Omental fat pad (tissue), 4 donors: ENCODE measurements around the gene UPP1. TPM values are rescaled to one million over a fixed set of nuclear protein-coding genes. Genes with fewer than 3 reads are reported as not detected.
"Not testable (repeated sequence)": the region's sequence is repeated elsewhere in the genome, so short reads cannot be mapped to it uniquely, and the experiment has no call there.

Source experiments
- ATAC-seq: fragments of 150-250 bp; one replicate; pipeline ENCODE4 v1.9.1; 2016; ENCODE audit warnings: mild to moderate bottlenecking, moderate library complexity; ENCODE audit not compliant: low FRiP score
- DNase-seq: peaks from one replicate; pipeline ENCODE4 v3.0.0-alpha.2; 2019; ENCODE audit warnings: low spot score
- total RNA-seq, 4 donors: library from RNA; depleted of rRNA; stranded (reverse); fragments of >200 nt; gene quantifications; one replicate each; pipeline ENCODE4 v1.1.0, GENCODE V29; 2016
- TF ChIP-seq, protein P1 (sequence below), 3 donors: fragments of 450-650 bp; IDR thresholded peaks; one replicate each; pipeline ENCODE4 v1.5.1; 2016 to 2017; ENCODE audit warnings: antibody characterized with exemption in 3 of 3, mild to moderate bottlenecking in 3 of 3, moderate library complexity in 2 of 3

Gene UPP1
- total RNA-seq, 4 donors from 2014 or later: 26.1 to 114 (median 32.6) TPM

DNA sequence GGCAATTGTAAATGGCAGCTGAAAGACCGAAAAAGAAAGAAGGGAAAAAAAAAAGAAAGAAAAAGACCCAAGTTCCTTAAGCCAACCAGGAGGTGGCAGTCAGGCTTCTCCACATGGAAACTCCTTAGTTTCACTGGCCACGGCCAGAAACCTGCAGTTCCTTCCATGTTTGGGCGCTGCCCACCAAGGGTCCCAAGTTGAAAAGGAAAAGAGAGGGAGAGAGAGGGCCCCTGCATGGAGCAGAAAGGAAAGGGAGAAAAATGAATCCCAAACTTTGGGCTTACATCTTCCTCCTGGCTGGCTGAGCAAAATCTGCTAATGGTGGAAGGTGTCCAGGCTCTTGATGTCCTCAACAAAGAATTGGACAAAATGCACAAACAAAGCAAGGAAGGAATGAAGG lies 50.4 kb downstream of the UPP1 start:
- no peak for ATAC-seq
- TF ChIP-seq, protein P1, sequence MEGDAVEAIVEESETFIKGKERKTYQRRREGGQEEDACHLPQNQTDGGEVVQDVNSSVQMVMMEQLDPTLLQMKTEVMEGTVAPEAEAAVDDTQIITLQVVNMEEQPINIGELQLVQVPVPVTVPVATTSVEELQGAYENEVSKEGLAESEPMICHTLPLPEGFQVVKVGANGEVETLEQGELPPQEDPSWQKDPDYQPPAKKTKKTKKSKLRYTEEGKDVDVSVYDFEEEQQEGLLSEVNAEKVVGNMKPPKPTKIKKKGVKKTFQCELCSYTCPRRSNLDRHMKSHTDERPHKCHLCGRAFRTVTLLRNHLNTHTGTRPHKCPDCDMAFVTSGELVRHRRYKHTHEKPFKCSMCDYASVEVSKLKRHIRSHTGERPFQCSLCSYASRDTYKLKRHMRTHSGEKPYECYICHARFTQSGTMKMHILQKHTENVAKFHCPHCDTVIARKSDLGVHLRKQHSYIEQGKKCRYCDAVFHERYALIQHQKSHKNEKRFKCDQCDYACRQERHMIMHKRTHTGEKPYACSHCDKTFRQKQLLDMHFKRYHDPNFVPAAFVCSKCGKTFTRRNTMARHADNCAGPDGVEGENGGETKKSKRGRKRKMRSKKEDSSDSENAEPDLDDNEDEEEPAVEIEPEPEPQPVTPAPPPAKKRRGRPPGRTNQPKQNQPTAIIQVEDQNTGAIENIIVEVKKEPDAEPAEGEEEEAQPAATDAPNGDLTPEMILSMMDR (IDR thresholded peaks at IDR 0.05): no peak
- DNase-seq: no peak

DNA sequence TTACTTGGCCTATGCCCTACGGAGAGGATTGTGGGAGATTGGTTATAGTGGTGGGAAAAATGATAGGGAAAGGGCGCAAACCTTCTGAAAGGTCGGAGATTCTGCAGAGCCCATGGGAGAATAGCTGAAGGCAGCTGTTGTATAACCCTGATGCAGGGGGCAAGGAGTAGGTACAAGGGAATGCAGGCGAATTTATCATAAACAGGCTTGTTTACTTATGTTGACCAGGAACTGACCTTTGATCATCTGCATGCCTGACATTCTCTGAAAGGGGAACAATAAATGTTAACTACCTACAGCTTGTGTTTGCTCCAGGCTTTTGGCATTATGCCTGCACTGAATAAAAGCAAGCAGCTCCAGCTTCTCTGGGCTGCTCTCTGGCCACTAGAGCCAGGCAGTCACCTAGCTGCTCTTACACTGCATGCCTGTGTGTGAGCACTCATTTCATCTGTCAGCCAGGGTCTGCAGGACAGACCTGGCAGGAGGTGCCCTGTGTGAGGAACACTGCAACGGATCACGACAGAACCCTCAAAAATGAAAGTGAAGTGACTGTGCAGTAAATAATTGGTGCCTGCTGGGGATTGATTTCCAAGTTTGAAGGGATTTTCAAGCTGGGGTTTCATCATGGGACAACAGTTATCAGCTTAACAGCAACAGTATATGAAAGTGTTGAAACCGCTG lies 51.1 kb downstream of the UPP1 start:
- ATAC-seq (no peak), DNase-seq (no peak)
- TF ChIP-seq, protein P1 (IDR thresholded peaks at IDR 0.05): no peak

DNA sequence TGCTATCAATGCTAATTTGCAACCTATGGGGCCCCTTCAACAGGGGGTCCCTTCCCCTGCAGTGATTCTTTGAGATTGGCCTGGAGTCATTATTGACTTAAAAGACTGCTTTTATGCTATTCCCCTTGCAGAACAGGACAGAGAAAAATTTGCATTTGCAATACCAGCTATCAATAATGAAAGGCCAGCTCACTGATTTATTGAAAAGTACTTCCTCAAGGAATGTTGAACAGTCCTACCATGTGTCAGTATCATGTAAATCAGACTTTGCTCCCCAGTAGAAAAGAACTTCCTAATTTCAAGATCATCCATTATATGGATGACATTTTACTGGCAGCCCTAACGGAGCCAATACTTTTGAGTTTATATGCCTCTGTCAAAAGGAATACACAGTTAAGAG lies 52.5 kb downstream of the UPP1 start:
- DNase-seq (no peak), ATAC-seq (no peak)
- TF ChIP-seq, protein P1 (IDR thresholded peaks at IDR 0.05): no peak

DNA sequence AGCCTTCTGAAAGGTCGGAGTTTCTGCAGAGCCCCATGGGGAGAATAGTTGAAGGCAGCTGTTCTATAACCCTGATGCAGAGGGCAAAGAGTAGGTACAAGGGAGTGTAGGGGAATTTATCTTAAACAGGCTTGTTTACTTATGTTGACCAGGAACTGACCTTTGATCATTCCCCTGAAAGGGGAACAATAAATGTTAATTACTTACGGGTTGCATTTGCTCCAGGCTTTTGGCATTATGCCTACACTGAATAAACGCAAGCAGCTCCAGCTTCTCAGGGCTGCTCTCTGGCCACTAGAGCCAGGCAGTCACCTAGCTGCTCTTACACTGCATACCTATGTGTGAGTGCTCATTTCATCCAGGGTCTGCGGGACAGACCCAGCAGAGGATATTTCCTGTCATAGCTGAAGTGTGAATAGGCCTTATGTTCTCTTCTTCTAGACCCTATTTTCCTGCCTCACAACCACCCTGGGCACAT lies 55.3 kb downstream of the UPP1 start:
- TF ChIP-seq, protein P1 (IDR thresholded peaks at IDR 0.05): no peak
- ATAC-seq (no peak), DNase-seq (no peak)

DNA sequence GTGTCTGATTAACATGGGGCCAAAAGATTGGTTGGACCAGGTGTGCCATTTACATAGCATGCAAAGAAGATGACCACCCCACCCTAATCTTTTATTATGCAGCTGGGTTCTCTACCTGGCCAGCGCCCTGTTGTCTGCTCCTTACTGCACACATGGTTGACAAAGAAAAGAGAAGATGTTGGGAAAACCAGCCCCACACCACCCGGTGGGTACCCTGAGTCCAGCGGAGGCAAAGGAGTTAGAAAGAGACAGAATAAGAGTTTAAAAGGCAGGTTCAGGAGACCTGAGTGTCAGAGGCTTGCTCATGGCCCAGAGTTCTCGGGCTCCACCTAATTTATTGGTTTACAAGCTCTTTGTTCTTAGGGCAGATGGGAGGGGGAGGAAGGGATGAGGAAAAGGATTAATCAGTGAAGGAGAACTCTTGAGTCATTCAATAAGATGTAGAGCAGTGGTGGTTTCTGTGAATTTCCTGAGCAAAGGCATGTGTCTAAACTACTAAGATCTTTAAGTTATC lies 58.1 kb downstream of the UPP1 start:
- DNase-seq: no peak
- TF ChIP-seq, protein P1 (IDR thresholded peaks at IDR 0.05): no peak
- no peak for ATAC-seq

DNA sequence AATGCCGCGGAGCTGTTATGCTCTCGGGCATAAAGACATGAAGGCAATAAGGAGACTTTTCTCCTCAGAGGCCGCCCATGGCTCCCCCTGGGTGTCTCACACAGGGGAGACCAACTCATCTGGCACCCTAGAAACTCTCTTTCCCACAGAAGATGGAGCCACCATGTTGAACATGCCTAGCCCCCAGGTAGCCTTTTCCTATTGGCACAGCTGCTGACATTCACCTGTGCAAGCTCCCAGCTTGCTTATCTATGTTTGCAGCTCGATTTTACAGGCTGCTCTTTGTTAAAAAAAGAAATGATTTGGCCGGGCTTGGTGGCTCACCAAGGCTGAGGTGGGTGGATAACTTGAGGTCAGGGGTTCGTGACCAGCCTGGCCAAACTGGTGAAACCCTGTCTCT lies 58.6 kb downstream of the UPP1 start:
- DNase-seq, ATAC-seq: not testable (repeated sequence)

DNA sequence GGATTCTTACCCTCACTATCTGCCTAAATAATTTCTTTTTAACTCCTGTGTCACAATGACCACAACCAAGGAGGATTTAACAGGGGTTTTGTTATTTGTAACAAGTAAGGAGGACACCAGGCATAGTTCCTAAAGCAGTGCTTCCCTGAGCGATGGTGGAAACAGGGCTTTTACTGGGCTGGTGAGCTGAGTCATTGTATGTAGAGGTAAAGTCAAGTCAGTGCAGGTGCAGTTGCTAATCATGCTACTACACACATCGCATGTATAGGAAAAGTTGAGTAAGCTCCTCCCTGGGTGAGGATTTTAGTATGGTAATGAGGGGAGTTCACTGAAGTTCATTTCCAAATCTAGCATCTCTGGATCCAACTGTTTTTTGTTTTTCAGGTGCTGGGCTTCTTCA lies 59.2 kb downstream of the UPP1 start:
- TF ChIP-seq, protein P1 (IDR thresholded peaks at IDR 0.05): no peak
- no peak for DNase-seq
- ATAC-seq: no peak
